Ovary (tissue), 3 donors: ENCODE data around the gene ASXL2.
"Not testable (repeated sequence)": the region's sequence is repeated elsewhere in the genome, so short reads cannot be mapped to it uniquely, and the experiment has no call there.

Experiments used
- EP300 ChIP-seq: sonication (generic); formaldehyde crosslinking; IDR thresholded peaks from one replicate; pipeline ENCODE4 v1.6.1; 2017; ENCODE audit warnings: antibody characterized with exemption
- POLR2A ChIP-seq: fragments of 450-650 bp; IDR thresholded peaks from one replicate; pipeline ENCODE4 v1.6.1; 2017; ENCODE audit warnings: antibody characterized with exemption, mild to moderate bottlenecking, moderate library complexity
- TF ChIP-seq, protein P1 (sequence below), 3 donors: fragments of 450-650 bp in 2 of 3; fragments of 200-600 bp in 1 of 3; IDR thresholded peaks; one replicate each; pipeline versions ENCODE4 v1.5.1 to v1.8.0; 2016 to 2022; ENCODE audit warnings: antibody characterized with exemption in 3 of 3, mild to moderate bottlenecking in 1 of 3
- donor health status: DM: no; HTN: no; CAD: no.

DNA sequence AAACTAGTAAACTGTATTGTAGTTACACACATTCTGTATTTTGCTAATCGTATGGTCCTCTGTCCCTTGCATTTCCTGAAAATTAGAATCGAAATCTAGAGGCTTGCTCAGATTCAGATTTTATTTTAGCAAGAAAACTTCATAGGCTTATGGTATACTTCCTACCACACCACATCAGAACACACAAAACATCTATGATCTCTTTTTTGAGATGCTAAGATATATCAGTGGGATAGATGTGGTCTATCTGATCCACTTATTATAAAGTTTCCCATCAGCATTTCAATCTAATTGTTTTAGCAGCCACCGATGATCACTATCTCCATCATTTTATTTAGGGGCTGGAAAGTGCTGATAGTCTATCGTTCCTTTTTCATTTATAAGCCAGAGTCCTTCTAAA is 27.9 kb downstream of the ASXL2 start:
- TF ChIP-seq, protein P1, sequence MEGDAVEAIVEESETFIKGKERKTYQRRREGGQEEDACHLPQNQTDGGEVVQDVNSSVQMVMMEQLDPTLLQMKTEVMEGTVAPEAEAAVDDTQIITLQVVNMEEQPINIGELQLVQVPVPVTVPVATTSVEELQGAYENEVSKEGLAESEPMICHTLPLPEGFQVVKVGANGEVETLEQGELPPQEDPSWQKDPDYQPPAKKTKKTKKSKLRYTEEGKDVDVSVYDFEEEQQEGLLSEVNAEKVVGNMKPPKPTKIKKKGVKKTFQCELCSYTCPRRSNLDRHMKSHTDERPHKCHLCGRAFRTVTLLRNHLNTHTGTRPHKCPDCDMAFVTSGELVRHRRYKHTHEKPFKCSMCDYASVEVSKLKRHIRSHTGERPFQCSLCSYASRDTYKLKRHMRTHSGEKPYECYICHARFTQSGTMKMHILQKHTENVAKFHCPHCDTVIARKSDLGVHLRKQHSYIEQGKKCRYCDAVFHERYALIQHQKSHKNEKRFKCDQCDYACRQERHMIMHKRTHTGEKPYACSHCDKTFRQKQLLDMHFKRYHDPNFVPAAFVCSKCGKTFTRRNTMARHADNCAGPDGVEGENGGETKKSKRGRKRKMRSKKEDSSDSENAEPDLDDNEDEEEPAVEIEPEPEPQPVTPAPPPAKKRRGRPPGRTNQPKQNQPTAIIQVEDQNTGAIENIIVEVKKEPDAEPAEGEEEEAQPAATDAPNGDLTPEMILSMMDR (IDR thresholded peaks at IDR 0.05): not testable (repeated sequence)
- TF ChIP-seq POLR2A, EP300: not testable (repeated sequence)
